HEK293T (cell line): ENCODE results near the gene CXCL5.

Experiments
- FOXK2 ChIP-seq: fragments of 450-650 bp; IDR thresholded peaks from 2 replicates; pipeline ENCODE4 v1.6.1; 2016; ENCODE audit warnings: mild to moderate bottlenecking
- SP1 ChIP-seq: fragments of 450-650 bp; IDR thresholded peaks from 2 replicates; pipeline ENCODE4 v1.6.1; 2017
- SUZ12 ChIP-seq: fragments of 450-650 bp; IDR thresholded peaks from 2 replicates; pipeline ENCODE4 v1.6.1; 2016; ENCODE audit warnings: mild to moderate bottlenecking

DNA sequence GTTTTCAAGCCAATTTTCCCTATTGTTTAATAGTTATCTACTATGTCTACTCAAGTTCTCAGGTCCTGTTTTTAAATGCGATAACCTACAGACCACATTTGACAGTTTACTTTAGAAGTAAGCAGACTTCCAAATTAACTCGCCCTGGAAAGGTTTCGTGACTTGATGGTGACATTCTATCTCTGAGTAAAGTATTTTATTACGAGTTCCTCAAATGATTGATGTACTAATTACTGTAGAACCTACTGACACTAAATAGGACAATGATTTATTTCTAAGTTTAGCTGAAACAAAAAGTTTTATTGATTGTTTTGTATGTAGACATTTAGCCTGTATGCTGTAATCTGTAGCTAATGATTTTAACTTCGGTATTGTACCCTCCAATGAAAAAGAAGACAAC, 8.5 kb downstream of the CXCL5 start:
- TF ChIP-seq SUZ12 = no peak
- TF ChIP-seq FOXK2 = no peak
- no peak for TF ChIP-seq SP1
